MM.1S (cell line): ENCODE data around the gene MINK1.
A peak's percentile ranks its signal among the peaks of the same experiment; 100 is the strongest.

Experiments
- DNase-seq: peaks from one replicate; pipeline ENCODE4 v3.0.0-alpha.2; 2015
- H2AFZ ChIP-seq: fragments of 300-600 bp; sonication (generic); 2 replicates; pipeline ENCODE4 v1.6.0; 2016; ENCODE audit warnings: antibody characterized with exemption, low read length
- H3F3A ChIP-seq: fragments of 300-600 bp; sonication (generic); 2 replicates; pipeline ENCODE4 v1.6.1; 2016; ENCODE audit warnings: mild to moderate bottlenecking, antibody characterized with exemption, low read length, moderate library complexity, mixed read lengths; ENCODE audit not compliant: insufficient read depth
- H3K27ac ChIP-seq: fragments of 300-600 bp; sonication (generic); 2 replicates; pipeline ENCODE4 v1.5.1; 2016; ENCODE audit warnings: mild to moderate bottlenecking, low read length
- H3K27me3 ChIP-seq: fragments of 300-600 bp; sonication (generic); replicated peaks from 2 replicates; pipeline ENCODE4 v1.6.0; 2016; ENCODE audit warnings: low read length; ENCODE audit not compliant: insufficient read depth
- H3K36me3 ChIP-seq: fragments of 300-600 bp; sonication (generic); replicated peaks from 2 replicates; pipeline ENCODE4 v1.6.1; 2016; ENCODE audit warnings: mild to moderate bottlenecking, low read length, mixed read lengths; ENCODE audit not compliant: insufficient read depth
- H3K4me1 ChIP-seq: fragments of 300-600 bp; sonication (generic); 2 replicates; pipeline ENCODE4 v1.6.1; 2016; ENCODE audit warnings: low read length, mixed read lengths
- H3K4me2 ChIP-seq: fragments of 300-600 bp; sonication (generic); 2 replicates; pipeline ENCODE4 v1.6.0; 2016; ENCODE audit warnings: low read depth, low read length
- H3K4me3 ChIP-seq: fragments of 300-600 bp; sonication (generic); 2 replicates; pipeline ENCODE4 v1.5.1; 2016; ENCODE audit warnings: low read length, mixed read lengths
- H3K79me2 ChIP-seq: fragments of 300-600 bp; sonication (generic); 2 replicates; pipeline ENCODE4 v1.6.1; 2016; ENCODE audit warnings: mixed run types, low read length, mixed read lengths
- H3K9ac ChIP-seq: fragments of 300-600 bp; sonication (generic); 2 replicates; pipeline ENCODE4 v1.6.1; 2016; ENCODE audit warnings: low read length, mixed read lengths
- H3K9me2 ChIP-seq: fragments of 300-600 bp; sonication (generic); replicated peaks from 2 replicates; pipeline ENCODE4 v1.6.1; 2016; ENCODE audit warnings: mild to moderate bottlenecking, low read length, mixed read lengths; ENCODE audit not compliant: insufficient read depth
- H3K9me3 ChIP-seq: fragments of 300-600 bp; sonication (generic); replicated peaks from 2 replicates; pipeline ENCODE4 v1.6.1; 2016; ENCODE audit warnings: mild to moderate bottlenecking, low read length, mixed read lengths; ENCODE audit not compliant: insufficient read depth
- H4K20me1 ChIP-seq: fragments of 300-600 bp; sonication (generic); 2 replicates; pipeline ENCODE4 v1.6.1; 2016; ENCODE audit warnings: mild to moderate bottlenecking, low read length, moderate library complexity, mixed read lengths; ENCODE audit not compliant: insufficient read depth
- CTCF ChIP-seq: fragments of 300-600 bp; sonication (generic); IDR thresholded peaks from 2 replicates; pipeline ENCODE4 v1.5.1; 2016; ENCODE audit warnings: antibody characterized with exemption, low read length, mixed read lengths
- EZH2 ChIP-seq: fragments of 300-600 bp; sonication (generic); optimal IDR thresholded peaks from 2 replicates; pipeline ENCODE3; 2017; ENCODE audit warnings: low read depth, mild to moderate bottlenecking, antibody characterized with exemption, low read length, mixed read lengths
- EZH2phosphoT487 ChIP-seq: fragments of 300-600 bp; sonication (generic); IDR thresholded peaks from 2 replicates; pipeline ENCODE4 v1.6.1; 2018; ENCODE audit warnings: antibody characterized with exemption, low read length

The MINK1 gene

GRCh38 chr17:4789701-4789950, 43.5 kb upstream of the MINK1 start:
- H3K36me3 ChIP-seq, result no peaks in the 10 kb centered on the region
- no peaks in the 10 kb centered on the region for H3K9me3 ChIP-seq
- no peaks in the 10 kb centered on the region for H3K79me2 ChIP-seq
- peak overlapping the region; percentile 73 for H3K9ac ChIP-seq
- H2AFZ ChIP-seq, result peak overlapping the region; percentile 93
- H3K4me1 ChIP-seq, result peaks cover 3% of the 10 kb centered on the region
- H3K27ac ChIP-seq, result peak overlapping the region; percentile 71; the same call in 1 of the 2 replicates
- no peaks in the 10 kb centered on the region for H3F3A ChIP-seq
- TF ChIP-seq EZH2phosphoT487 (no peak), EZH2 (no peak), CTCF (no peak)
- H3K27me3 ChIP-seq, result peaks cover 33% of the 10 kb centered on the region
- DNase-seq, result no peak
- peak overlapping the region; percentile 91 for H3K4me2 ChIP-seq
- H3K9me2 ChIP-seq, result no peaks in the 10 kb centered on the region
- peak overlapping the region; percentile 74 for H3K4me3 ChIP-seq
- no peaks in the 10 kb centered on the region for H4K20me1 ChIP-seq

GRCh38 chr17:4789951-4790704, 43.0 kb upstream of the MINK1 start:
- Histone ChIP-seq H3K4me3 (peak overlapping the region; percentile 74), H2AFZ (peak overlapping the region; percentile 93), H3K9ac (peak overlapping the region; percentile 73), H3K27me3 (peaks cover 29% of the 10 kb centered on the region), H3K4me2 (peak overlapping the region; percentile 91), H3F3A (no peaks in the 10 kb centered on the region), H3K9me2 (no peaks in the 10 kb centered on the region), H3K36me3 (no peaks in the 10 kb centered on the region), H3K79me2 (no peaks in the 10 kb centered on the region), H3K4me1 (peaks cover 3% of the 10 kb centered on the region), H3K9me3 (no peaks in the 10 kb centered on the region), H3K27ac (peak overlapping the region; percentile 71), H4K20me1 (no peaks in the 10 kb centered on the region)
- peak; percentile 73 for TF ChIP-seq CTCF
- no peak for TF ChIP-seq EZH2
- TF ChIP-seq EZH2phosphoT487, result no peak
- DNase-seq, result peak; percentile 85

GRCh38 chr17:4790705-4791088, 42.4 kb upstream of the MINK1 start:
- H2AFZ ChIP-seq, result peak overlapping the region; percentile 90
- no peaks in the 10 kb centered on the region for H3K79me2 ChIP-seq
- H3K27ac ChIP-seq, result peak overlapping the region; percentile 71; the same call in 1 of the 2 replicates
- peaks cover 3% of the 10 kb centered on the region for H3K4me1 ChIP-seq
- H3K36me3 ChIP-seq, result no peaks in the 10 kb centered on the region
- H3K9me3 ChIP-seq, result no peaks in the 10 kb centered on the region
- peak overlapping the region; percentile 73; the same call in 1 of the 2 replicates for H3K9ac ChIP-seq
- H3F3A ChIP-seq, result no peaks in the 10 kb centered on the region
- H3K4me2 ChIP-seq, result peak overlapping the region; percentile 91
- H3K27me3 ChIP-seq, result peaks cover 23% of the 10 kb centered on the region
- no peaks in the 10 kb centered on the region for H3K9me2 ChIP-seq
- no peak for DNase-seq
- no peak for TF ChIP-seq CTCF
- H4K20me1 ChIP-seq, result no peaks in the 10 kb centered on the region
- H3K4me3 ChIP-seq, result peak overlapping the region; percentile 74
